HFFc6 (cell line): Measurements from ENCODE around the gene NT5C2. TPM values are rescaled to one million over a fixed set of nuclear protein-coding genes. Genes with fewer than 3 reads are reported as not detected.
"Not testable (repeated sequence)": the region's sequence is repeated elsewhere in the genome, so short reads cannot be mapped to it uniquely, and the experiment has no call there.

Source experiments
- DNase-seq: peaks from one replicate; pipeline ENCODE4 v3.0.0-alpha.2; 2018
- H3K27ac Mint-ChIP-seq: 2 replicates; pipeline ENCODE4 v1.8.0; 2020; ENCODE audit warnings: mild to moderate bottlenecking, mixed read lengths
- H3K27me3 Mint-ChIP-seq: 2 replicates; pipeline ENCODE4 v1.8.0; 2021; ENCODE audit warnings: mild to moderate bottlenecking, moderate library complexity, mixed read lengths; ENCODE audit not compliant: insufficient read depth
- H3K36me3 Mint-ChIP-seq: 2 replicates; pipeline ENCODE4 v1.8.0; 2021; ENCODE audit warnings: low read depth, mixed read lengths
- H3K4me1 Mint-ChIP-seq: 2 replicates; pipeline ENCODE4 v1.8.0; 2020; ENCODE audit warnings: low read depth, mixed read lengths
- H3K4me3 Mint-ChIP-seq: 2 replicates; pipeline ENCODE4 v1.8.0; 2020; ENCODE audit warnings: mild to moderate bottlenecking, moderate library complexity, mixed read lengths
- H3K9me3 Mint-ChIP-seq: 2 replicates; pipeline ENCODE4 v1.8.0; 2020; ENCODE audit warnings: mild to moderate bottlenecking, mixed read lengths
- CTCF ChIP-seq: fragments of 200-600 bp; sonication (generic); IDR thresholded peaks from 2 replicates; pipeline ENCODE4 v1.5.0; 2021; ENCODE audit warnings: antibody characterized with exemption, mild to moderate bottlenecking
- total RNA-seq, 6 experiments: library from RNA; stranded (reverse); fragmentation: NEBNext Ultra II Directional; extraction: Animal tissue kit (Norgen Biotek cat#: 25700); gene quantifications; 2 replicates in 1 of 6; 3 replicates in 5 of 6; pipeline ENCODE4 v1.2.3, GENCODE V29; 2021

NT5C2 gene
- total RNA-seq, 6 experiments from 2014 or later: 78.5 to 97.4 (median 81.1) TPM

GRCh38 chr10:103069453-103070331, 123.4 kb downstream of the NT5C2 start:
- H3K36me3 Mint-ChIP-seq: no peaks in the 10 kb centered on the region
- peaks cover 4% of the 10 kb centered on the region for H3K27me3 Mint-ChIP-seq
- peaks cover 10% of the 10 kb centered on the region for H3K4me1 Mint-ChIP-seq
- TF ChIP-seq CTCF: peak; percentile 92
- peak; percentile 32 for DNase-seq
- H3K27ac Mint-ChIP-seq: no peak overlapping the region
- no peaks in the 10 kb centered on the region for H3K9me3 Mint-ChIP-seq
- no peak overlapping the region for H3K4me3 Mint-ChIP-seq

DNA sequence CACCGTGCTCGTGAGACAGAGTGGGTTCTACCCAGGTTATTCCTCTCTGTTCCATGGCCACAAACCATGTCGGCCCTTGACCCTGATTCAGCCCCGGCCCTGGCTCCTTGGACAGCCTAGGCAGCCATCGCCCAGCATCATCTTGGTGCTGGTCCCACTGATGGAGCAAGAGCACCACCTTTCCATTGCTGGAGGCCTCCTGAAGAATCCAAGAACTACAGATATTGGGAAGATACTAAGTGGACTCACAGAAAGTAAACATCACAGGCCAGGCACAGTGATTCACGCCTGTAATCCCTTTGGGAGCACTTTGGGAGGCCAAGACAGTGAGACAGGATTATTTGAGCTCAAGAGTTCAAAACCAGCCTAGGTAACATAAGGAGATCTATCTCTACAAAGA, 125.1 kb downstream of the NT5C2 start:
- H3K27me3 Mint-ChIP-seq: peaks cover 3% of the 10 kb centered on the region
- no peak overlapping the region for H3K4me3 Mint-ChIP-seq
- no peak overlapping the region for H3K27ac Mint-ChIP-seq
- H3K9me3 Mint-ChIP-seq: no peaks in the 10 kb centered on the region
- H3K4me1 Mint-ChIP-seq: peaks cover 10% of the 10 kb centered on the region
- no peaks in the 10 kb centered on the region for H3K36me3 Mint-ChIP-seq
- no peak for DNase-seq
- no peak for TF ChIP-seq CTCF

- Mint-ChIP-seq H3K9me3 (no peaks in the 10 kb centered on the region), H3K27ac (no peak overlapping the region), H3K27me3 (peaks cover 2% of the 10 kb centered on the region), H3K4me1 (peaks cover 10% of the 10 kb centered on the region), H3K36me3 (no peaks in the 10 kb centered on the region), H3K4me3 (no peak overlapping the region)
- DNase-seq: no peak
- TF ChIP-seq CTCF: no peak
Measured at GRCh38 chr10:103067484-103067883, 125.6 kb downstream of the NT5C2 start.

DNA sequence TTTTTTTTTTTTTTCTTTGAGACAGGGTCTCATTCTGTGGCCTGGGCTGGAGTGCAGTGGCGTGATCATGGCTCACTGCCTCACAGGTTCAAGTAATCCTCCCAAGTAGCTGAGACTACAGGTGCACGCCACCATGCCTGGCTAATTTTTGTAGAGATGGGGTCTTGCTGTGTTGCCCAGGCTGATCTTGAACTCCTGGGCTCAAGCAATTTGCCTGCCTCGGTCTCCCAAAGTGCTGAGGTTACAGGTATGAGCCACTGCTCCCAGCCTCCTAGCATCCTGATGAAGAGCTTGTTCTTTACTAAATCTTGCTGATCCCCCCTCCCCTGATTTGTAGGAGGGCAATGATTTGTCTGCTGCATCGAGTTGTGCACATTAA, 126.0 kb downstream of the NT5C2 start:
- H3K27ac Mint-ChIP-seq, H3K4me1 Mint-ChIP-seq, H3K27me3 Mint-ChIP-seq, H3K9me3 Mint-ChIP-seq, H3K4me3 Mint-ChIP-seq, H3K36me3 Mint-ChIP-seq, DNase-seq: not testable (repeated sequence)

DNA sequence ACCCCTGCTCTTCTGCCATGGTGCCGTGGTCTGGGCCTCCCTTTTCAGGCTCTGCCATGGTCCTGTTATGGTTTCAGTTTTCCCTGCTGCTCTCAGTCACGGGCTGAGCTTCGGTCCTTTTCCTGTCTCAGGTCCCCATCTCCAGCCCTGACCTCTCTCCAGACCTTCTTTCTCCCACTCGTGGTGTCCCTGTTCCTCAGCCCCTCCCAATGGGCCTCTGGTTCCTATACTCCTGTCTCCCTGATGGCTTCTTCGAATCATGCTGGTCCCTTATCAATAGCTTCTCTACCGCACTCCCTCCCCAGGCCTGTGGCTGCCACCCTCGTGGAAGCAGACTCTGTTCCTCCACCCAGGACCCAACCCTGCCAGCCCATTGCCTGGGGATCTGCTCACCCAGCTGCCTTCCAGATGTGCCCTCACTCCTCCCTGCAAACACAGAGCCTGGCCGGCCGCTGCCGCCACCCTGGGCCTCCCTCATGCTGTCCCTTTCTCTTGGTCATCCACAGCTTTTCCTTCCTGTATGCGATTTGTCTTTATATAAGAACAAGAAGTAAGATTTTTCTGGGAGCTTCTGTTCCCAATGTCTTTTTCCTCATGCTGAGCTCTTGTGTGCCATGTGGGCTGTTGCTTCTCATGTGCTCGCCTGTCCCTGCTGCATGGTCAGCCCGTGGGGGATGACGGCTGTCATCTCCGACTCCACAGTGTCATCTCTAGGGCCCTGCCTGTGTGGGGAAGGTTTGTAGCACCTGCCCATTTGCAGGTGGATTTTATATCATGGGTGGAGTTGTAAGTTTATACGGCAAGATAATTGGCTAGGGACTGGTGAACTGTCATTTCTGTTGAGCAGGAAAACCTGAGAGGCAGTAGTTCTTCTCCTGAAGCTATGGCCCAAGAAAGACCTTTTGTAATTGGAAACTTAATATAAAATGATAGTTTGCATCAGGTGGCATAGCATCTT, 126.7 kb downstream of the NT5C2 start:
- H3K4me1 Mint-ChIP-seq: peaks cover 10% of the 10 kb centered on the region
- no peak for TF ChIP-seq CTCF
- H3K27ac Mint-ChIP-seq: no peak overlapping the region; the same call in 1 of the 2 replicates
- no peak overlapping the region for H3K4me3 Mint-ChIP-seq
- H3K9me3 Mint-ChIP-seq: no peaks in the 10 kb centered on the region
- no peak for DNase-seq
- no peaks in the 10 kb centered on the region for H3K36me3 Mint-ChIP-seq
- peaks cover 2% of the 10 kb centered on the region for H3K27me3 Mint-ChIP-seq
